Measurements from ENCODE around the gene RNH1.

Gene RNH1

DNA sequence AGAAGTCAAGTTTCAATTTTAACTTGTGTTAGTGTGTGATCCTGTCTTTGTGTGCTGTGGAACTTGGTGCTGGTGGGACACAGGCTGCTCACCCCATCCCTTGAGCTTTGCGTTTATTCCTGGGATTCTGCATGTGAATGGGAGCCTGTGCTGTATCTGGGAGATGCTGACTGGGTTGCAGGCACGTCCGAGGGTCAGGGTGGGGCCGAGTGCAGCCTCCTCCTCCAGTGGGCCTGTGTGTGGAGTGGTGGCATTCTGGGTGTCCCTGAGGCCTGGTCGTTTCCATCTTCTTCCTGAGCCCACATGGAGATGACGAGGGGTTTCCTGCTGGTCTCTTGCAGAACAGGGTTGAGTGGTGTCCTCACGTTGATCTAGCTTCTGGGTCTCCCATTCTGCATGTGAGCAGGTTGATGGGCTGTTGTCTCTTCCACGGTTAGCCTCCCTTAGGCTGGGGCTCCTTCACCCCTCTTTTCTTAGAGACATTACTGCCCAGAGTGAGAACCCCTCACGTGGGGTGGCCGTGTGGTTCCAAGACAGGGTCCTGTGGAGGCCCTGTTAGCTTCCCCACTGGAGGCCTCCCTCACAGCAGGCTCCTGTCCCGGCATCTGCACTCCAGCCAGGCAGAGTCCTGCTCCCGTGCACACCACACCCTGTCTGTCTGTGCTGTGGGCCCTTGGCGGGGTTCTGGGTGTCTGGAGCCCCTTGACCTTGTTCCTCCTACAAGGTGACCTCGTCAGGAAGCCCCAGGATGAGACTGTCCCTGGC lies 52.1 kb downstream of the RNH1 start:
- no peak for DNase-seq

DNA sequence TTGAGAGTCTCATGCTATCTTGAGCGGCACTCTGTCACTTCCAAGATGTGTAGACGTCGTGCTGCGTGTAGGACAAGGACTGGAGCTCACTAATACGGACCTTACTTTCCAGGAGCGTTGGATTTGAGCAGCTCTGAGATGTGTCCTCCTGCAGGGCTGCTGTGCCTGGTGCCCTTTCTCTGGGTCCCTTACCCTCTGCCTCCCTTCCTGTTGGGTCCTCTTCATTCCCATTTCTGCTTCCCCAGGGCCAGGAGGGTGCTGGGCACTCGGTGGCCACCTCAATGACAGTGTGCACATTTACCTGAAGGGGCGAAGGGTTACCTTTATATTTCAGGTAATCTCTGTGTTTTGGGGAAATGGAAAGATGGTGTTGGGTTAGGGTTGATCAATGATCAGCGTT lies 53.0 kb downstream of the RNH1 start:
- DNase-seq, result no peak

DNA sequence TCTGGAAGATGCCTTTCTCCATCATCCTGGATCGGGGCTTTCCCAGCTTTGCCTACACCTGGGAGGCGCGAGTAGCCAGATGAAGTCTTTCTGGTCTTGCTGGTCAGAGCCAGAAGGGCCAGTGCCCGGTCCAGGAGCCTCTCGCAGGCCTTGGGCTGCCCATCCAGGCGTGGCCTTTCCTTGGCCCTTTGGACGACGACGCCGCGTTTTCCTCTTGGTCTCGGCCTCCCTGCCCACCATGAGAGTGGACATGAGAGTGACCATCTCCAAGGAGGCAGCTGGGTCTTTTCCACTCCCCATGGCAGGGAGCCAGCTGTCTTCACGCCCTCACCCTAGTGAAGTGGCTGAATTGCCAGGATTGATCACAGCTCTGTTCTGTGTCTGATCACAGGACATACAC lies 53.5 kb downstream of the RNH1 start:
- DNase-seq, result no peak

DNA sequence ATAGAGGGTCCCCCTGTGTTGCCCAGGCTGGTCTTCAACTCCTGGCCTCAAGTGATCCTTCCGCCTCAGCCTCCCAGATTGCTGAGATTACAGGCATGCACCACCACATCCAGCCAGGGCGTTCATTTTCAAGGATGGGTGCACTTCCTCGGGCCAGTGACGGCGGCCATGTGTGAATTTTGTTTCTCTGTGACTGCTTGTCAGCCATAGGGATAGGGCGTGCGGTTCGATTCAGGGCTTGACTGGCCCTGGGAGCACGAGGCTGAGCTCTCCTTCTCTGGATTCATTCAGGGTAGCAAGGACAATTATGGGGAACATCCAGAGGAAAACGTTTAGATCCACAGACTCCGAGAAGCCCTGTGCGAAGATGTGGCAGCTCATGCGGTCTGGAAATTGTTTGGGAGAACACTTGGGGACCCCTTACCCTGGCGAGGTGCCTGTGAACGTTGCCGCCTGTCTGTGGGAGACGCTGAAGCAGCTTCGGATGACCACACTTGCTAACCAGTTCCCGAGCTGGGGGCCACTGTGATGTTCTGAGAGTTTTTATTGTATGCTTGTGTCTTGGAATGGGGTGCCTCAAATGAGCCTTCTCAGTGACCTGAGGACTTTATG lies 54.0 kb downstream of the RNH1 start:
- DNase-seq, result no peak

DNA sequence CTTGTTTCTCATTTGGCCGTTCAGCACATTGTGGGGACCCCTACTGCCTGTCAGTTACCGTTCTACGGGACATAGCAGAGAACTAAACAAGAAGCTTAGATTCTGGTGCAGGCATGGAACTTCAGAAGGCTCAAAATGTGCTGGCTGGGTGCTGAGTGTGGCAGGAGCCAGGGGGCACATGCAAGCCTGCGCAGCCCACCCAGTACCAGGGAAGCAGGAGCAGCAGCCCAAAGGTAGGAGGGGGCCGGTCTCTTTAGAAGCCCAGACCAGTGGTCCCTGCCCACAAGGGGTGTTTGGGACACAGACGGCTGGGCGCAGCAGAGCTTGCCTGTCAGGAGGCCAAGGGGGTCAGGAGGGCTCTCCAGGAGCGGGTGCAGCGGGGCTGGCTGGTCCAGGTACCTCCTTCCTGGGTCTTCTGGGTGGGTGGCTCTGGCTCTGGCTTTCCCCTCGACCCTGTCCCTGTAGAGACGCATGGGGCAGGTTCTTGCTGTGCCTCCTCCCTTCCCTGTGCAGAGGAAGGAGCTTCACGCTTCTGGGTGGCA lies 54.8 kb downstream of the RNH1 start:
- no peak for DNase-seq

DNA sequence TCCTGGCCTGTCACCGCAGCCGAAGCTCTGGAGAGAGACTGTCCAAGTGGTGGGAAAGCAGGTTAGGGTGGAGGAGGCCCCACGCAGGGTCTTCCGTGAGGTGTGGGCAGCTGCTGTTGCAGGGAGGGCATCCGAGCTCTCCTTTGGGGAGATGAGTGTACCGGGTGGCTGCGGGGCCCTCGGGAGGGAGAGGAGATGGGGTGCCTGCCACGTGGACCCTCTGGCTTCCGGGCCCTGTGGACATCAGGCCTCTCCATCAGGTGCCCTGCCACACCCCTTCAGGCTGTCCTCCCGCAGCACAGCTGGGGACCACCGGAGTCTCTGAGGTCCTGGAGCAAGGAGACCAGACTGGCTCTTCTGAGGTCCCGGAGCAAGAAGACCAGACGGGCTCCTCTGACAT lies 55.3 kb downstream of the RNH1 start:
- DNase-seq, result no peak

DNA sequence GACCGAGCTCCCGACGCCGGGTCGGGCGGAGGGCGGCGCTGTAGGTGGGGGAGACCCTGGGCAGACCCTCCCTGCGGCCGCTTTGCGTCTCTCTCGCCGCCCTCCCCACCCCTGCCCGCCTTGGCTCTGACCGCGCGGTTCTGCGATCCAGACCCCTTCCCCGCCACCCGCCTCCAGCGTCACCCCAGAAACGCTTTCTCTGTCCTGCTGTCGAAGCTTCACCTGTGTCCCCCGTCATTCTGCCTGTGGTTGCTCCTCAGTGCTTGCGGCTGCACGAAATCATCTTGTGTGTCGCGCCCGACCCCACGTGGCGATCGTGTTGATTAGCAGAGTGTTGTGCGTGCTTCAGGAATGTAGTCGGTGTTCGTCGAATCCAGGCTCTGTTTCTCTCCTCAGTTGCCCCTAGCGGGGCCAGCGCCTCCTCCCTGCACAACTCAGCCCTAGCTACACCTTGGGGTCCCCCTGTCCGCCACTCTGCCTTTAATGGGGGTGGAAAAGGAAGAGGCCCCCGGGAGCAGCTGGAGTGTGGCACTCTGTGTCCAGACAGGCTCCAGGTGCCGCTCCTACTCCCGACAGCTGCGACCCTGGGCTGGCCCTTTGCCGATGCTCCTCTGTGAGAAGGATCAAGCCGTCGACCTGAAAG lies 56.1 kb downstream of the RNH1 start:
- DNase-seq, result peak; percentile 69 to 85 (median 78)

DNA sequence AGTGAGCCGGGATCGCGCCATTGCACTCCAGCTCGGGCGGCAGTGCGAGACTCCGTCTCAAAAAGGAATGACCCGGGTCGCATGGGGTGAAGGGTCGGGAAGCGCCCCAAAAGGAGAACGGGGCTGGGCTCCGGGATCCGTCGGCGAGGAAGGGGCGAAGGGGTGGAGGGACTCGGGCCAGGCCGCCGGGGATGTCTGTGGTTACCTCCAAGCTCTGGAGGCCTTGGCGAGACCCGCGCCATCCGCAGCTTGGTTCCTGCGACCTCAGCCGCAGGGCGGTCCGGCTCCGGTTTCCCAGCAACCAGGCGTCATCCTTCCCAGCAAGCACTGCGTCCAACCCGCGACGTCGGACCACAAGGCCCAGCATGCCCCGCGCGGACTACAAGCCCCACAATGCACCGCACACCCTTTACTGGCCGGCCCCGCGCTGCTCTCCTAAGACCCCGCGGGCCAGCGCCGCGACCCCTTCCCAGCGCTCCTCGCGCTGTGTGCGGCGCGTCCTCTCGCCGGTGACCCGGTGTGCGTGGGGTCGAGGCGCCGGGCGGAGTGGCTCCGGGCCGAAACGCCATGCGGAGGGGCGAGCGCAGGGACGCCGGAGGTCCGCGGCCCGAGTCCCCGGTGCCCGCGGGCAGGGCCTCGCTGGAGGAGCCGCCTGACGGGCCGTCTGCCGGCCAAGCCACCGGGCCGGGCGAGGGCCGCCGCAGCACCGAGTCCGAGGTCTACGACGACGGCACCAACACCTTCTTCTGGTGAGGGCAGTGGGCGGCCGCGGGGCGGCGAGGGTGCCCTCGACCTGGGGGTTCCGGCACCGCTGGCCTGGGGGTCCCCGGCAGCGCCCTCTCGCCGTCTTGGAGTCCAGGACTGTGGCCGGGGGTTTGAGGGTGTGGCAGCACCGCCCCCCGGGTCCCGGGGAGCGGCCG lies 56.9 kb downstream of the RNH1 start, which contains the start of gene PTDSS2:
Gene PTDSS2 (plus strand): TSS at position 391 of the 920 bp plus-strand sequence. CDS start 177 bp downstream, at position 568.
- peak; percentile 85 to 91 (median 90) for DNase-seq

DNA sequence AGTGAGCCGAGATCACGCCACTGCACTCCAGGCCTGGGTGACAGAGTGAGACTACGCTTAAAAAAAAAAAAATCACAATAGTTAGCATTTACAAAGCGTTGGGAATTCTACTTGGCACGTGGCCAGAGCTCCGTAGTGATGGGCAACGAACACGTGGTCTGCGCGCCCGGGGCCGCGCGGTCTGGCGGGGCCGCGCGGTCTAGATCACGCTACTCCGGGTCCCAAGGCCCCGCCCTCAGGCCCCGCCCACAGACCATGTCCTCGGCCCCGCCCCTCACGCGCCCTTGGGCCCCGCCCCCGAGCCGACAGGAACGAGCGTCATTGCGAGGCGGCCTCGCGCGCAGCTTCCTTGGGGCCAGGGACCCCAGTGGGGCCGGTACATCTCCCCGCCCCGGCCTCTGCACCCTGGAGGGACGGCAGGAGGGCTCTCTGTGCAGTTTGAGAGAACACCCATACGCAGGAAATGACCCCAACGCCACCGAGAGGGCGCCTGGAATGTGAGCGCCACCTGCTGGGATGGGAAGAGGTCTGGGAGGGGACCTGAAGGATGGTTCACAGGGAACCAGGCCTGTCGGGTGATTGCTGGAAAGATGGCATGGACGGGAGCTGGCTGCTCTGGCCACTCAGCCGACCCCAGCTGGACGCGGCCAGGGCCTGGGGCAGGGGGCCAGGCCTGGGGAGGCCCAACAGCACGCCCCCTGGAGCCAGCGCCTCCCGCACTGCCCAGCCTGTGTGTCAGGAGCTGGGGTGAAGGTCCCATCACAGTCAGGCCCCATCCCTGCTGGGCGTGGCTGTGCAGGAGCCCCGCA lies 58.9 kb downstream of the RNH1 start:
- DNase-seq, result peak; percentile 85 to 95 (median 93)

DNA sequence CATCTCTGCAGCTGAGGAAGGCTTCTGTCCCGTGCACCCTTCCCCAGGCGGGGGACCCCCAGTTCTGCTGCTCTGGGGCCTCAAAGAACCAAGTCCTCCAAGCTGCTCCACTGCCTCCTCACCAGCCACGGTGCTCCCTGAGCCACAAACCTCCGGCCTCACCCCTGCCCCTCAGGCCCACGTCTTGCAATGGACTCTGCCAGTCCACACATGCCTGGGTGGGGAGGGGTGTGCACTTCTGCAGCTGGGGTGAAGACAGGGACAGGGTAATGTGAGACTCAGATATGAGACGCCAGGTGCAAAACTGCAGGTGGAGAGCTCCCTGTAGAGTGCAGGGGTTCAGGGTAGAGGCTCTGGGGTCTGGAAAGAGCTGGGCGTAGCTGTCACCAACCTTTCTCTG lies 60.2 kb downstream of the RNH1 start:
- DNase-seq, result no peak

DNA sequence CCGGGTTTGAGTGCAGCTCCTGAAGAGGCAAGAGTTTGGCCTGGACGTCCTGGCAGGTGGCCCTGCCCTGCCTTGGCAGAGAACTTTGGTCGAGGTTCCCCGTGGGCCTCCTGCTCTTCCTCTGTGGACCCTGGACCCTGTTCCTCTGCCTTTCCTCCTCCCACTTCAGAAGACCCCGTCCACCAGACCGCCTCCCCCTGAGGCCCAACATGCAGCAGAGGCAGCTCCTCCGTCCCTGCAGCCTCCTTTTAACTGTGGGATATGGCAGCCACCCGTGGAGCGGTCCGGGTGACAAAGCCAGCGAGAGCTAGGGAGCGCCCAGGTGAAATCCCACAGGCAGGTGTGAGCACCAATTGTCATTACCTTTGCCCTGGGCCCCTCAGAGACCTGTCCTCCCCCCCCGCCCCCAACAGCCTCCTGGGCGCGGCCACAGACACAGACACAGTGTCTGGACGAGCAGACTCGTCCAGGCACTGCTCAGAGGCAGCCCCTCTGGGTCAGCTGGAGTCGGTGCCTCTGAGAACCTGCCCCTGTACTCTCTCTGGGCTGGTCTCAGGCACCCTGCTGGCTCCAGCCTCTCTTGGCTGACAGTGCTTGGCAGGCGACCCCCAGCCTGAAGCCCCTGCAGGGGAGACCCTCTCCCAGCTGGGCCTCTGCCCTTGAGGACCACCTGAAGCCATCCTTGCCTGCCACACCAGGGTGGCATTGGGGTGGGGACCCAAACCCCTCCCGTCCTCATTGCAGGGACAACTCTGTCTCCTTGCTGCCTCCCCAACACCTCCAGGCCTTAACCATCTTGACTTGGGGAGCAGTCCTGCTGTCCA lies 61.1 kb downstream of the RNH1 start:
- DNase-seq, result no peak

Data from stimulated activated naive CD4-positive, alpha-beta T cell (primary cell).